ENCODE results near the gene RAD51B.

RAD51B gene

GRCh38 chr14:68374682-68375081 is 555.1 kb downstream of the RAD51B start:
- DNase-seq, result no peak

- no peak for DNase-seq
Observed at GRCh38 chr14:68375376-68375775, 555.8 kb downstream of the RAD51B start.

GRCh38 chr14:68376067-68376779 is 556.6 kb downstream of the RAD51B start:
- no peak for DNase-seq

GRCh38 chr14:68377006-68377405 is 557.4 kb downstream of the RAD51B start:
- no peak for DNase-seq

GRCh38 chr14:68377459-68377858 is 557.9 kb downstream of the RAD51B start:
- DNase-seq, result peak; percentile 67 to 70

- no peak for DNase-seq
Observed at GRCh38 chr14:68379510-68380328, 560.1 kb downstream of the RAD51B start.

GRCh38 chr14:68380329-68380741 is 560.8 kb downstream of the RAD51B start:
- DNase-seq, result no peak

- DNase-seq, result peak; percentile 32 to 44
Observed at GRCh38 chr14:68384335-68384734, 564.8 kb downstream of the RAD51B start.

GRCh38 chr14:68384881-68385280 is 565.3 kb downstream of the RAD51B start:
- no peak for DNase-seq

GRCh38 chr14:68386446-68386845 is 566.9 kb downstream of the RAD51B start:
- no peak for DNase-seq

GRCh38 chr14:68386950-68387779 is 567.6 kb downstream of the RAD51B start:
- no peak for DNase-seq

- no peak for DNase-seq
Observed at GRCh38 chr14:68389943-68390342, 570.4 kb downstream of the RAD51B start.

- no peak for DNase-seq
Observed at GRCh38 chr14:68390741-68391140, 571.2 kb downstream of the RAD51B start.

GRCh38 chr14:68391311-68392014 is 571.9 kb downstream of the RAD51B start:
- DNase-seq, result no peak

GRCh38 chr14:68392393-68393141 is 573.0 kb downstream of the RAD51B start:
- peak; percentile 36 to 37 for DNase-seq

GRCh38 chr14:68393259-68393658 is 573.7 kb downstream of the RAD51B start:
- no peak for DNase-seq

- no peak for DNase-seq
Observed at GRCh38 chr14:68394118-68394763, 574.7 kb downstream of the RAD51B start.

- no peak for DNase-seq
Observed at GRCh38 chr14:68394764-68395143, 575.2 kb downstream of the RAD51B start.

- DNase-seq, result no peak
Observed at GRCh38 chr14:68395604-68396003, 576.0 kb downstream of the RAD51B start.

GRCh38 chr14:68396461-68396860 is 576.9 kb downstream of the RAD51B start:
- DNase-seq, result no peak

- peak; percentile 60 to 70 for DNase-seq
Observed at GRCh38 chr14:68397371-68397811, 577.8 kb downstream of the RAD51B start.
